ENCODE results near the gene SHANK1.
"Not testable (repeated sequence)": the region's sequence is repeated elsewhere in the genome, so short reads cannot be mapped to it uniquely, and the experiment has no call there.

Gene SHANK1

DNA sequence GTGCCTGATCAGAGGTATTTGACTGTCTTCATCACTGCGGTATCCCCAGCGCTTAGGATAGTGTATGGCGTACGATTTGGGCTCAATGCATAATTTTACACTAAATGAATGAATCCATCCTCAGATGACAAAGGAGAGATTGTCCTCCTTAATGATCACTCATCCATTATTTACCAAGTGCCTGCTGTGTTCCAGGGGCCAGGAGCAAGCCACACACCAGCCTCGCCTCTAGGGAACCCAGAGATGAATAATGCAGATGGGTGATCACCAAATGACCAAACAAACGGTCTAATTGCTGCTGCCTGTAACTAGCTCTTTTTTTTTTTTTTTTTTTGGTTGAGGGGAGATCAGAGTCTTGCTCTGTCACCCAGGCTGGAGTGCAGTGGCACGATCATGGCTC lies 44.8 kb upstream of the SHANK1 start:
- Histone ChIP-seq H4K91ac (ENCODE audit: low read depth, low read length, poor library complexity) (no peak overlapping the region), H2BK5ac (ENCODE audit: low read length) (no peak overlapping the region), H2AFZ (ENCODE audit: low read length) (no peak overlapping the region), H3K36me3 (replicated peaks in 1 of 2; ENCODE audit: control insufficient read depth in 2 of 2, insufficient read depth in 2 of 2, low read length in 2 of 2) (no peaks in the 10 kb centered on the region), H3K9me3 (replicated peaks in 1 of 2; ENCODE audit: control insufficient read depth in 2 of 2, insufficient read depth in 1 of 2, low read depth in 1 of 2, low read length in 2 of 2) (no peaks in the 10 kb centered on the region), H3K14ac (ENCODE audit: low read length) (no peak overlapping the region), H2BK120ac (ENCODE audit: low read depth, low read length) (no peak overlapping the region), H3K27me3 (ENCODE audit: control insufficient read depth in 3 of 3, insufficient read depth in 3 of 3, low read depth in 1 of 3, low read length in 3 of 3) (peaks cover 0 to 3% (median 0%) of the 10 kb centered on the region in 3 experiments), H3K79me1 (ENCODE audit: low read depth, low read length) (no peaks in the 10 kb centered on the region), H2BK15ac (ENCODE audit: low read length) (no peak overlapping the region), H3K27ac (replicated peaks; ENCODE audit: low read length) (no peak overlapping the region), H2BK12ac (ENCODE audit: low read length) (no peak overlapping the region), H3K23ac (ENCODE audit: low read depth, low read length, poor library complexity) (no peak overlapping the region), H3K4ac (ENCODE audit: low read length) (no peak overlapping the region), H2AK5ac (ENCODE audit: low read depth, low read length) (no peak overlapping the region), H3K4me1 (ENCODE audit: control insufficient read depth in 2 of 2, insufficient read depth in 1 of 2, low read depth in 1 of 2, low read length in 2 of 2) (no peaks in the 10 kb centered on the region), H3K4me2 (ENCODE audit: insufficient read depth, low read length, poor library complexity, severe bottlenecking) (no peak overlapping the region), H3K18ac (ENCODE audit: low read length) (no peak overlapping the region), H3K4me3 (ENCODE audit: low read length in 2 of 2) (no peak overlapping the region), H4K8ac (ENCODE audit: low read depth, low read length) (no peak overlapping the region), H3K9ac (ENCODE audit: low read depth, low read length, poor library complexity) (no peak overlapping the region)
- DNase-seq (ENCODE audit: low spot score) = no peak
- WGBS, 2 donors (ENCODE audit: extremely low coverage in 2 of 2, insufficient read length in 2 of 2, insufficient replicate concordance in 1 of 2) = no CpG with 5 or more reads among the region's 7 CpGs

DNA sequence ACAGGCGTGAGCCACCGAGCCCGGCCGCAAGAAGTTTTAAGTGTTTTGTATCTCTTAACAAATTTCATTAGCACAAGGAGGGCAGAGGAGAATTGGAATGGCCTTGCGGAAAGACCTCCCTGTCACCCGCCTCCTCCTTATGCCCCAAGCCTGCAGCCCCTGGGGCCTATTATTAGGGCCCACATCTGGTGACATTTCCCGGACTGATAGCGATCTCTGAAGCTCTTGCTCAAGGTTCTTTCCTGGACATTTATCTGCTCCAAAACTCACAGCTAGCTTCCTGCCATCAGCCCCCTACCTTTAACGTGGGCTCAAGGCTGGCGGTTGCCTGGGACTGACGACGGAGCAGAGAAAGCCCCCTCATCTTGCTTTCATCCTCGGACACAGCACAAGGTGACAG lies 43.9 kb upstream of the SHANK1 start:
- H3K23ac ChIP-seq (ENCODE audit: low read depth, low read length, poor library complexity); H3K4me1 ChIP-seq (ENCODE audit: control insufficient read depth in 2 of 2, insufficient read depth in 1 of 2, low read depth in 1 of 2, low read length in 2 of 2); H3K79me1 ChIP-seq (ENCODE audit: low read depth, low read length); H3K18ac ChIP-seq (ENCODE audit: low read length); H3K36me3 ChIP-seq (replicated peaks in 1 of 2; ENCODE audit: control insufficient read depth in 2 of 2, insufficient read depth in 2 of 2, low read length in 2 of 2); H2BK5ac ChIP-seq (ENCODE audit: low read length); H3K9me3 ChIP-seq (replicated peaks in 1 of 2; ENCODE audit: control insufficient read depth in 2 of 2, insufficient read depth in 1 of 2, low read depth in 1 of 2, low read length in 2 of 2); H3K4me2 ChIP-seq (ENCODE audit: insufficient read depth, low read length, poor library complexity, severe bottlenecking); H3K14ac ChIP-seq (ENCODE audit: low read length); H3K4me3 ChIP-seq (ENCODE audit: low read length in 2 of 2); H2BK120ac ChIP-seq (ENCODE audit: low read depth, low read length); DNase-seq (ENCODE audit: low spot score); H2BK15ac ChIP-seq (ENCODE audit: low read length); H2AFZ ChIP-seq (ENCODE audit: low read length); H2BK12ac ChIP-seq (ENCODE audit: low read length); H3K27me3 ChIP-seq (ENCODE audit: control insufficient read depth in 3 of 3, insufficient read depth in 3 of 3, low read depth in 1 of 3, low read length in 3 of 3); H4K8ac ChIP-seq (ENCODE audit: low read depth, low read length); H3K9ac ChIP-seq (ENCODE audit: low read depth, low read length, poor library complexity); H2AK5ac ChIP-seq (ENCODE audit: low read depth, low read length); H4K91ac ChIP-seq (ENCODE audit: low read depth, low read length, poor library complexity); H3K27ac ChIP-seq (replicated peaks; ENCODE audit: low read length); H3K4ac ChIP-seq (ENCODE audit: low read length): not testable (repeated sequence)
- WGBS, 2 donors (ENCODE audit: extremely low coverage in 2 of 2, insufficient read length in 2 of 2, insufficient replicate concordance in 1 of 2) = no CpG with 5 or more reads among the region's 13 CpGs

DNA sequence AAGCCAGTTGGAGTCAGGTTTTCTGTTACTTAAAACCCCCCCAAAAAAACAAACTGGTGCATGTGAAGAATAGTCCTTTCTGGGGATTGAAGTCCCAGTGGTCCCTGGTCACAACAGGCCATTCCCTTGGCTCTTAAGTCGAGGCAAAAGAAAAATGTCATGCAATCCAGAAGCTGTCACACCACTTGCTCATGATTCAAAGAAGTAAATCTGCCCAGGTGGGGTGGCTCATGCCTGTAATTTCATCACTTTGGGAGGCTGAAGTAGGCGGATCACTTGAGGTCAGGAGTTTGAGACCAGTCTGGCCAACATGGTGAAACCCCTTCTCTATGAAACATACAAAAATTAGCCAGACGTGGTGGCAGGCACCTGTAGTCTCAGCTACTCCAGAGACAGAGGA lies 41.9 kb upstream of the SHANK1 start:
- not testable (repeated sequence) for H3K27me3 ChIP-seq (ENCODE audit: control insufficient read depth in 3 of 3, insufficient read depth in 3 of 3, low read depth in 1 of 3, low read length in 3 of 3); H3K9me3 ChIP-seq (replicated peaks in 1 of 2; ENCODE audit: control insufficient read depth in 2 of 2, insufficient read depth in 1 of 2, low read depth in 1 of 2, low read length in 2 of 2); H2AK5ac ChIP-seq (ENCODE audit: low read depth, low read length); H2BK15ac ChIP-seq (ENCODE audit: low read length); H3K9ac ChIP-seq (ENCODE audit: low read depth, low read length, poor library complexity); H3K27ac ChIP-seq (replicated peaks; ENCODE audit: low read length); H3K4me2 ChIP-seq (ENCODE audit: insufficient read depth, low read length, poor library complexity, severe bottlenecking); H3K18ac ChIP-seq (ENCODE audit: low read length); H3K4ac ChIP-seq (ENCODE audit: low read length); H3K4me1 ChIP-seq (ENCODE audit: control insufficient read depth in 2 of 2, insufficient read depth in 1 of 2, low read depth in 1 of 2, low read length in 2 of 2); H2AFZ ChIP-seq (ENCODE audit: low read length); H2BK12ac ChIP-seq (ENCODE audit: low read length); H4K91ac ChIP-seq (ENCODE audit: low read depth, low read length, poor library complexity); H2BK5ac ChIP-seq (ENCODE audit: low read length); H3K23ac ChIP-seq (ENCODE audit: low read depth, low read length, poor library complexity); H3K14ac ChIP-seq (ENCODE audit: low read length); H3K4me3 ChIP-seq (ENCODE audit: low read length in 2 of 2); H3K79me1 ChIP-seq (ENCODE audit: low read depth, low read length); DNase-seq (ENCODE audit: low spot score); H4K8ac ChIP-seq (ENCODE audit: low read depth, low read length); H3K36me3 ChIP-seq (replicated peaks in 1 of 2; ENCODE audit: control insufficient read depth in 2 of 2, insufficient read depth in 2 of 2, low read length in 2 of 2); H2BK120ac ChIP-seq (ENCODE audit: low read depth, low read length)
- WGBS, 2 donors (ENCODE audit: extremely low coverage in 2 of 2, insufficient read length in 2 of 2, insufficient replicate concordance in 1 of 2) = no CpG with 5 or more reads among the region's 3 CpGs

DNA sequence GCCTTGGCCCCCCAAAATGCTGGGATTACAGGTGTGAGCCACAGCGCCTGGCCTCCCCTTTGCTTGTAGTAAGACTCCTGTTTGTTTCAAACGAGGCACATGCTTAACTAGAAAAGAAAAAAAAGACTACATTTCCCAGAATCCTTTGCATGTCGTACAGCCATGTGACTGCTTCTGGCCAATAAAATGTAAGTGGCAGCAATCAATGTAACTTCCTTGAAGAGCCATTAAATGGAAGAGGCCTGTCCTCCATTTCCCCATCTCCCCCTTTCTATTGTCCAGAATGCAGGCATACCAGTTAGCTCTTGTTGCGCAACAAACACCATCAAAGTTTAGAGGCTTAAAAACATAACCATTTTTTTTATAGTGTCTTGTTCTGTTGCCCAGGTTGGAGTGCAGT lies 40.3 kb upstream of the SHANK1 start:
- H3K9me3 ChIP-seq (replicated peaks in 1 of 2; ENCODE audit: control insufficient read depth in 2 of 2, insufficient read depth in 1 of 2, low read depth in 1 of 2, low read length in 2 of 2) = no peaks in the 10 kb centered on the region

More for the DNA sequence above, 40.3 kb upstream of the SHANK1 start:
- Histone ChIP-seq H3K36me3 (replicated peaks in 1 of 2; ENCODE audit: control insufficient read depth in 2 of 2, insufficient read depth in 2 of 2, low read length in 2 of 2) (no peaks in the 10 kb centered on the region), H3K4me3 (ENCODE audit: low read length in 2 of 2) (no peak overlapping the region), H3K4me2 (ENCODE audit: insufficient read depth, low read length, poor library complexity, severe bottlenecking) (no peak overlapping the region), H3K27ac (replicated peaks; ENCODE audit: low read length) (no peak overlapping the region), H2BK5ac (ENCODE audit: low read length) (no peak overlapping the region), H2BK15ac (ENCODE audit: low read length) (no peak overlapping the region), H4K91ac (ENCODE audit: low read depth, low read length, poor library complexity) (no peak overlapping the region), H3K27me3 (ENCODE audit: control insufficient read depth in 3 of 3, insufficient read depth in 3 of 3, low read depth in 1 of 3, low read length in 3 of 3) (peaks cover 0 to 8% (median 0%) of the 10 kb centered on the region in 3 experiments), H2BK120ac (ENCODE audit: low read depth, low read length) (no peak overlapping the region), H2BK12ac (ENCODE audit: low read length) (no peak overlapping the region), H2AFZ (ENCODE audit: low read length) (peak overlapping the region; percentile 42), H3K9ac (ENCODE audit: low read depth, low read length, poor library complexity) (no peak overlapping the region), H3K14ac (ENCODE audit: low read length) (no peak overlapping the region), H3K18ac (ENCODE audit: low read length) (no peak overlapping the region), H2AK5ac (ENCODE audit: low read depth, low read length) (no peak overlapping the region), H3K23ac (ENCODE audit: low read depth, low read length, poor library complexity) (no peak overlapping the region), H3K4me1 (ENCODE audit: control insufficient read depth in 2 of 2, insufficient read depth in 1 of 2, low read depth in 1 of 2, low read length in 2 of 2) (no peaks in the 10 kb centered on the region), H3K4ac (ENCODE audit: low read length) (no peak overlapping the region), H3K79me1 (ENCODE audit: low read depth, low read length) (no peaks in the 10 kb centered on the region), H4K8ac (ENCODE audit: low read depth, low read length) (no peak overlapping the region)
- no CpG with 5 or more reads among the region's 4 CpGs for WGBS, 2 donors (ENCODE audit: extremely low coverage in 2 of 2, insufficient read length in 2 of 2, insufficient replicate concordance in 1 of 2)
- DNase-seq (ENCODE audit: low spot score) = no peak

All from neuronal stem cell (in vitro differentiated cells).